ENCODE measurements around the gene DLST.

The DLST gene

DNA sequence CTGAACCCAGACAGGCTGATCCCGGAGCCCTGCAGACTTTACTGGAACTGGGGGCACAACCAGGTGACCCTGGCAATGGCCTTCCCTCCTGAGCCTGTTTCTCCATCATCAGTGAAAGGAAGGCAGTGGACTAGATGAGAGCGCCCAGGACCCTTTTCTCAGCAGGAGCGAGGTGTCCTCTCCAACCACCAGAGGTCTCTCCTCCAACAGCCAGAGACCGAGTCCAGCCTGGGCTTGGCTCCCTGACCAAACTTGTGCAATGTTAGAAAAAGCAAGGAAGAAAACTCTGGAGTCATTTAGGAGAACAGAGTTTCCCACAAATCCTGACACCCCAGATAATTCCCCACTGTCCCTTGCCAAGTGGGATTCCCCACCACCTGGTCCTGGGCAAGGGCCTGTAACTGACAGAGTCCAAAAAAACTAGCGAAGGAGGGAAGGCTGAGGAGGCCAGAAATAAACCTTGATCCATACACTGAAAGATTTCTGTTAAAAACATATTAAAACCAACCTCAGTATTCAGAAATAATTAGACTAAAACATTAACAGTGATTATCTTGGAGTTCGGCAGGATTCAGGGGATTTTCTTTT lies 32.4 kb downstream of the DLST start:
- H3K4me3 ChIP-seq (ENCODE audit: low read depth, low read length) = no peak overlapping the region
- TF ChIP-seq, protein P1, sequence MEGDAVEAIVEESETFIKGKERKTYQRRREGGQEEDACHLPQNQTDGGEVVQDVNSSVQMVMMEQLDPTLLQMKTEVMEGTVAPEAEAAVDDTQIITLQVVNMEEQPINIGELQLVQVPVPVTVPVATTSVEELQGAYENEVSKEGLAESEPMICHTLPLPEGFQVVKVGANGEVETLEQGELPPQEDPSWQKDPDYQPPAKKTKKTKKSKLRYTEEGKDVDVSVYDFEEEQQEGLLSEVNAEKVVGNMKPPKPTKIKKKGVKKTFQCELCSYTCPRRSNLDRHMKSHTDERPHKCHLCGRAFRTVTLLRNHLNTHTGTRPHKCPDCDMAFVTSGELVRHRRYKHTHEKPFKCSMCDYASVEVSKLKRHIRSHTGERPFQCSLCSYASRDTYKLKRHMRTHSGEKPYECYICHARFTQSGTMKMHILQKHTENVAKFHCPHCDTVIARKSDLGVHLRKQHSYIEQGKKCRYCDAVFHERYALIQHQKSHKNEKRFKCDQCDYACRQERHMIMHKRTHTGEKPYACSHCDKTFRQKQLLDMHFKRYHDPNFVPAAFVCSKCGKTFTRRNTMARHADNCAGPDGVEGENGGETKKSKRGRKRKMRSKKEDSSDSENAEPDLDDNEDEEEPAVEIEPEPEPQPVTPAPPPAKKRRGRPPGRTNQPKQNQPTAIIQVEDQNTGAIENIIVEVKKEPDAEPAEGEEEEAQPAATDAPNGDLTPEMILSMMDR (IDR thresholded peaks at IDR 0.05; ENCODE audit: low read depth, low read length, missing control alignments) = peak; percentile 64
- no peak for DNase-seq (ENCODE audit: low read depth)

DNA sequence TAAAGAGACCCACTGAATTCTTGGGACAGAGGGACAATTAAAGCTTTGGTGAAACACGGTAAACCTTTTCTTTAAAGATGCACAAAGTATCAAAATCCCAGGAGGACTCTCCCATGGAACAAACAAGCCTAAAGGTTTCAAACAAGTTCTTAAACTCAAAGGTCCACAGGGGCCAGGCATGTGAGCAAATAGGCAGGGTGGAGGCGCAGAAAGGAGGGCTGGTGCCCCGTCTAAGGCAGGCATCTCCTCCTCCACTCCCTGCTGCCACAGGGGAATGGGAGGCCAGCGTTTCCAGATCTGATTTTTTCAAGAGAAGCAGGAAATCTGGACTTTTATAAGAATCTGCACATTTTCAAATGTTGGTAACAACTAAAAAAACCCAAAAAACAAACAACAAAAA lies 33.7 kb downstream of the DLST start:
- H3K4me3 ChIP-seq (ENCODE audit: low read depth, low read length) = no peak overlapping the region
- no peak for DNase-seq (ENCODE audit: low read depth)
- TF ChIP-seq, protein P1 (IDR thresholded peaks at IDR 0.05; ENCODE audit: low read depth, low read length, missing control alignments) = no peak

DNA sequence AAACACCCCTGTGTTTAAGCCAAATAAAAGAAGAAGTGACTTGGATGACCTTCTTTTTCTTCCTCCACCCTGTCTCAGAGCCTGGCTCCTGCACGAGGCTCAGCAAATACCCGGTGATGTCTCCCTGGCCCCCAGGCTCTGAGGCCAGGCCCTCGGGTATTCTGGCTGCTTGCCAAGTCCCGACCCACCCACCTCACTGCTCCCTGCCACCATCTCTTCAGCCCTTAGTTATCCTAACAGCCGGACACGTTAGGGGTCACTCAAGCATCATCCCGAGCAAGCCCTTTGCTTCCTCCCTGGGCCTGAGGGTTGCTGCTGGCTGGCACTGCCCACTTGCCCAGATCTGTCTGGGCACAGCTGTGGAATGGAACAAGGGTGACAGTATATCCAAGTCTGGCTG lies 34.1 kb downstream of the DLST start:
- no peak overlapping the region for H3K4me3 ChIP-seq (ENCODE audit: low read depth, low read length)
- TF ChIP-seq, protein P1 (IDR thresholded peaks at IDR 0.05; ENCODE audit: low read depth, low read length, missing control alignments) = no peak

GRCh38 chr14:74917178-74917543 lies 35.4 kb downstream of the DLST start:
- no peak for DNase-seq (ENCODE audit: low read depth)
- H3K4me3 ChIP-seq (ENCODE audit: low read depth, low read length) = no peak overlapping the region
- TF ChIP-seq, protein P1 (IDR thresholded peaks at IDR 0.05; ENCODE audit: low read depth, low read length, missing control alignments) = no peak

More for the DNA sequence above, 34.1 kb downstream of the DLST start:
- DNase-seq (ENCODE audit: low read depth) = no peak

GRCh38 chr14:74917646-74918081 lies 35.9 kb downstream of the DLST start:
- TF ChIP-seq, protein P1 (IDR thresholded peaks at IDR 0.05; ENCODE audit: low read depth, low read length, missing control alignments) = no peak
- no peak for DNase-seq (ENCODE audit: low read depth)
- no peak overlapping the region for H3K4me3 ChIP-seq (ENCODE audit: low read depth, low read length)

GRCh38 chr14:74918380-74918779 lies 36.7 kb downstream of the DLST start:
- TF ChIP-seq, protein P1 (IDR thresholded peaks at IDR 0.05; ENCODE audit: low read depth, low read length, missing control alignments) = no peak
- no peak for DNase-seq (ENCODE audit: low read depth)
- no peak overlapping the region for H3K4me3 ChIP-seq (ENCODE audit: low read depth, low read length)

All from GM12864 (cell line).